ENCODE data around the gene SLC45A3. TPM values are rescaled to one million over a fixed set of nuclear protein-coding genes. Genes with fewer than 3 reads are reported as not detected.

SLC45A3 gene
- total RNA-seq, 2 experiments from 2014 or later, result 0.15 to 0.26 TPM

- peaks cover 4% of the 10 kb centered on the region for H3K36me3 Mint-ChIP-seq (ENCODE audit: low read depth)
- H3K27me3 Mint-ChIP-seq (ENCODE audit: low read depth), result no peaks in the 10 kb centered on the region
- H3K4me3 Mint-ChIP-seq, result no peak overlapping the region
- intact Hi-C loops (cut with micrococcal nuclease), result loop anchor here (1.0 to 2.0 kb wide), 6 partner anchors 31 to 119 kb away; partner anchors contain the start of genes RAB29 and SLC45A3
- CTCF ChIA-PET, result interaction anchor here (0.7 to 14.1 kb wide), 32 partner anchors 8 to 319 kb away, joined by 3 to 243 read pairs (median 4); partner anchors contain the start of genes ELK4, PM20D1 and SLC45A3
- peak overlapping the region; percentile 56 for H3K27ac Mint-ChIP-seq
- peak; percentile 85 for DNase-seq
- peaks cover 22% of the 10 kb centered on the region for H3K4me1 Mint-ChIP-seq (ENCODE audit: low read depth)
- H3K9me3 Mint-ChIP-seq, result no peaks in the 10 kb centered on the region
Measured at GRCh38 chr1:205711105-205712048, 31.1 kb upstream of the SLC45A3 start.

DNA sequence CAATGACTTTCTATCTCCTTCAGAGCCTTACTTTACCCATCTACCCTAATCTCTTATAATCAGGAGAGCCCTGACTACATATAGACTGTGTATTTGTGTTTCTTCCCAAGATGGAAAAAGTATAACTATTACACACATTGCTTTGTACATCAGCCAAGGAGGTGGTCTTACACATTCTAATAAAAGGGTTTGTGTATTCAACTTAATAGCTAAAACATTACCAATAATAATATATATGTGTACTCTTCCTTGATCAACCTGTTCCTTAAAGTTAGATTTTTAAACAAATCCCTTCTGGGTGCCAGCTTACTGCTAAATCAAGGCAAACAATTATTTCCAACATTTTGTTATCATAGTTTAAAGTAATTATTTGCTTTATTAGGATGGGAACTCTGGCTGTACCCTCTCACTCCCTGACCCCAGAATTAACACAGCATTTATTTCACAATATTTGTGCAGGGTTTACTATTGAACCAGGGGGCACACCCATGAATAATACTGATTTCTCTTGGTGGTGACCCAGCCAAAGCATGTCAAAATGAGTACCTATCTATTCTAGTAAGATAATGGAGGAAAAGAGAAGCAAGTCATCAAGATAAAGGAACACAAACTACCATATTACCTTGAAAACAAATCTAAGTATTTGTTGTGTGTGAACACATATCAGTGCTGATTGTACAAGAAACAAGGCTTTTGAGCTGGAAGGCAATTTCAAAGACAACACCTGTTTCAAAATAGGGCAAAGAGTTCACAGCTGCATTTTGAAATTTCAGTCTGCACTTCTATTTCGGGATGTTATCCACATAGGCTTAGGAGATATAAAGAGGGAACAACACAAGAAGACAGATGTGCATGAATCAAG lies 30.1 kb upstream of the SLC45A3 start:
- CTCF ChIA-PET, result interaction anchor here (0.7 to 14.1 kb wide), 19 partner anchors 15 to 267 kb away, joined by 3 to 243 read pairs (median 6); partner anchors contain the start of genes ELK4 and SLC45A3
- intact Hi-C loops (cut with micrococcal nuclease), result loop anchor here (1.0 to 2.0 kb wide), 6 partner anchors 30 to 118 kb away; partner anchors contain the start of genes RAB29 and SLC45A3
- Mint-ChIP-seq H3K4me1 (ENCODE audit: low read depth) (peaks cover 15% of the 10 kb centered on the region), H3K27ac (no peak overlapping the region), H3K9me3 (no peaks in the 10 kb centered on the region), H3K27me3 (ENCODE audit: low read depth) (no peaks in the 10 kb centered on the region), H3K4me3 (no peak overlapping the region), H3K36me3 (ENCODE audit: low read depth) (peaks cover 4% of the 10 kb centered on the region)
- DNase-seq, result no peak

DNA sequence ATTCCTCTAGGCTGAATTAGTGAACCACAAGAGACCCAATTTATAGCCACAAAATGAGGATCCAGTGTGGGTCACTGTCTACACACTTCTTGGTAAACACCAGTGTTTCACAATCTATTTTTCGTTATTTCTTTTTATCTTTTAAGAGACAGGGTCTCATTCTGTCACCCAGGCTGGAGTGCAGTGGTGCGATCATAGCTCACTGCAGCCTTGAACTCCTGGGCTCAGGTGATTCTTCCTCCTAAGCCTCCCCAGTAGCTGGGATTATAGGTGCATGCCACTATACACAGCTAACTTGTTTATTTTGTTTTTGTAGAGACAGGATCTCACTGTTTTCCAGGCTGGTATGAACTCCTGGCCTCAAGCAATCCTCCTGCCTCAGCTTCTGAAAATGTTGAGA lies 29.3 kb upstream of the SLC45A3 start:
- Mint-ChIP-seq H3K36me3 (ENCODE audit: low read depth) (peaks cover 6% of the 10 kb centered on the region), H3K27ac (no peak overlapping the region), H3K27me3 (ENCODE audit: low read depth) (no peaks in the 10 kb centered on the region), H3K4me3 (no peak overlapping the region), H3K4me1 (ENCODE audit: low read depth) (peaks cover 17% of the 10 kb centered on the region), H3K9me3 (no peaks in the 10 kb centered on the region)
- no peak for DNase-seq
- CTCF ChIA-PET, result interaction anchor here (0.7 to 14.1 kb wide), 16 partner anchors 15 to 279 kb away, joined by 3 to 243 read pairs (median 5); partner anchors contain the start of gene ELK4
- intact Hi-C loops (cut with micrococcal nuclease), result loop anchor here (2.0 kb wide), 4 partner anchors 29 to 73 kb away; partner anchors contain the start of genes RAB29 and SLC45A3

GRCh38 chr1:205709059-205709398 lies 28.7 kb upstream of the SLC45A3 start:
- Mint-ChIP-seq H3K36me3 (ENCODE audit: low read depth) (peaks cover 6% of the 10 kb centered on the region), H3K4me3 (no peak overlapping the region), H3K9me3 (no peaks in the 10 kb centered on the region), H3K27me3 (ENCODE audit: low read depth) (no peaks in the 10 kb centered on the region), H3K27ac (no peak overlapping the region), H3K4me1 (ENCODE audit: low read depth) (peaks cover 17% of the 10 kb centered on the region)
- intact Hi-C loops (cut with micrococcal nuclease), result no loop called here
- DNase-seq, result no peak
- CTCF ChIA-PET, result interaction anchor here (0.8 to 14.1 kb wide), 11 partner anchors 16 to 278 kb away, joined by 3 to 243 read pairs (median 4); partner anchors contain the start of gene ELK4

- no peak overlapping the region for H3K4me3 Mint-ChIP-seq
- peaks cover 6% of the 10 kb centered on the region for H3K36me3 Mint-ChIP-seq (ENCODE audit: low read depth)
- H3K27ac Mint-ChIP-seq, result no peak overlapping the region
- CTCF ChIA-PET, result interaction anchor here (14.1 kb wide), 1 partner anchor 49 kb away, joined by 243 read pairs; no protein-coding TSS in a partner anchor
- H3K9me3 Mint-ChIP-seq, result no peaks in the 10 kb centered on the region
- no peaks in the 10 kb centered on the region for H3K27me3 Mint-ChIP-seq (ENCODE audit: low read depth)
- intact Hi-C loops (cut with micrococcal nuclease), result no loop called here
- DNase-seq, result no peak
- peaks cover 17% of the 10 kb centered on the region for H3K4me1 Mint-ChIP-seq (ENCODE audit: low read depth)
Measured at GRCh38 chr1:205706601-205707502, 26.5 kb upstream of the SLC45A3 start.

- Mint-ChIP-seq H3K27me3 (ENCODE audit: low read depth) (no peaks in the 10 kb centered on the region), H3K36me3 (ENCODE audit: low read depth) (peaks cover 4% of the 10 kb centered on the region), H3K27ac (no peak overlapping the region), H3K4me3 (no peak overlapping the region), H3K4me1 (ENCODE audit: low read depth) (peaks cover 4% of the 10 kb centered on the region), H3K9me3 (no peaks in the 10 kb centered on the region)
- DNase-seq, result no peak
- intact Hi-C loops (cut with micrococcal nuclease), result no loop called here
- CTCF ChIA-PET, result interaction anchor here (14.1 kb wide), 1 partner anchor 47 kb away, joined by 243 read pairs; no protein-coding TSS in a partner anchor
Measured at GRCh38 chr1:205704903-205705302, 24.6 kb upstream of the SLC45A3 start.

DNA sequence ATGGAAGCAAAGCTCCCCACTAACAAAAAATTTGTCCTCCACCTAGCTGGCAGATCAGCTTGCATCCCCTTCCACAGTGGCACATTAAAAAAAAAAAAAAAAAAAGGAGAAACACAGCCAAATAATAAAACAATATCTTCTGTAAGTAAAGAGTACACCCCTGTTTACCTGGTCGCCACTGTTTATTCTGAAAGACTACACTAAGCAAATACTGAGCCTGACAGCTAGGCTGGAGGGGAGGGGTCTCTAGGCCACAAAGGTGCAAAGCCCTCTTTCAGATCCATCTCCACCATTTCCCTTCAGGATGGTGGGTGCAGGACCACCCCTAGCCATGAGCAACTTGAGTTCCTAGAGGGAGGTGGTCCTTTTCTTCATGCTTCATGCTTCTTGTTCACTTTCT lies 22.8 kb upstream of the SLC45A3 start:
- no peak overlapping the region for H3K4me3 Mint-ChIP-seq
- no peak overlapping the region for H3K27ac Mint-ChIP-seq
- peaks cover 4% of the 10 kb centered on the region for H3K4me1 Mint-ChIP-seq (ENCODE audit: low read depth)
- H3K36me3 Mint-ChIP-seq (ENCODE audit: low read depth), result peaks cover 2% of the 10 kb centered on the region
- CTCF ChIA-PET, result interaction anchor here (0.7 to 14.1 kb wide), 6 partner anchors 9 to 274 kb away, joined by 3 to 243 read pairs (median 4); no protein-coding TSS in a partner anchor
- H3K27me3 Mint-ChIP-seq (ENCODE audit: low read depth), result no peaks in the 10 kb centered on the region
- no peaks in the 10 kb centered on the region for H3K9me3 Mint-ChIP-seq
- DNase-seq, result no peak
- intact Hi-C loops (cut with micrococcal nuclease), result no loop called here

DNA sequence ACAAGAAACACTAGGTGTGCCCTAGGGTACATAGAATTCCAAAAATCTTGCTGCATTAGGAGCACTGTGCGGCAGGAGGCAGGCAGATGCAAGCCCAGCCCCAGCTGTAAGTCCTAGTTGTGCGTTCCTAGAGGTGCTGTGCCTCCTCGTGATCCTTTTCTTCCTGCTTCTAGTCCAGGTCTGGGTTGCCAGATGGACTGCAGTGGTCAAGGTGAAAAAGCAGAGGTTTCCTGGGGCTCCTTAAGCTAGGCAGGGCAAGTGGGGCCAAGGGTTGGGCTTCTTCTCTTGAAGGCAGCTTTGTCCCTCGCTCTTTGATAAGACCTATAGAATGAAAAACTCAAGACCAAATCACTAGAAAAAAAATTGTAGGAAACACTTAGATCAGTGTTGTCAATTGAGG lies 21.6 kb upstream of the SLC45A3 start:
- Mint-ChIP-seq H3K9me3 (no peaks in the 10 kb centered on the region), H3K4me1 (ENCODE audit: low read depth) (peaks cover 4% of the 10 kb centered on the region), H3K27ac (no peak overlapping the region), H3K4me3 (no peak overlapping the region), H3K27me3 (ENCODE audit: low read depth) (peaks cover 4% of the 10 kb centered on the region), H3K36me3 (ENCODE audit: low read depth) (peaks cover 2% of the 10 kb centered on the region)
- intact Hi-C loops (cut with micrococcal nuclease), result no loop called here
- no peak for DNase-seq
- CTCF ChIA-PET, result interaction anchor here (0.6 to 14.1 kb wide), 4 partner anchors 10 to 86 kb away, joined by 4 to 243 read pairs (median 7); no protein-coding TSS in a partner anchor

- Mint-ChIP-seq H3K4me3 (no peak overlapping the region), H3K27ac (no peak overlapping the region), H3K27me3 (ENCODE audit: low read depth) (peaks cover 6% of the 10 kb centered on the region), H3K4me1 (ENCODE audit: low read depth) (peaks cover 4% of the 10 kb centered on the region), H3K36me3 (ENCODE audit: low read depth) (peaks cover 2% of the 10 kb centered on the region), H3K9me3 (no peaks in the 10 kb centered on the region)
- intact Hi-C loops (cut with micrococcal nuclease), result no loop called here
- CTCF ChIA-PET, result interaction anchor here (0.6 to 2.4 kb wide), 2 partner anchors 43 to 87 kb away, joined by 5 to 9 read pairs; no protein-coding TSS in a partner anchor
- no peak for DNase-seq
Measured at GRCh38 chr1:205701420-205701819, 21.1 kb upstream of the SLC45A3 start.

GRCh38 chr1:205700865-205701401 lies 20.6 kb upstream of the SLC45A3 start:
- intact Hi-C loops (cut with micrococcal nuclease), result no loop called here
- Mint-ChIP-seq H3K9me3 (no peaks in the 10 kb centered on the region), H3K36me3 (ENCODE audit: low read depth) (peaks cover 2% of the 10 kb centered on the region), H3K27ac (no peak overlapping the region), H3K27me3 (ENCODE audit: low read depth) (peaks cover 6% of the 10 kb centered on the region), H3K4me3 (no peak overlapping the region), H3K4me1 (ENCODE audit: low read depth) (peaks cover 4% of the 10 kb centered on the region)
- CTCF ChIA-PET, result interaction anchor here (2.4 kb wide), 1 partner anchor 42 kb away, joined by 9 read pairs; no protein-coding TSS in a partner anchor
- DNase-seq, result no peak

- Mint-ChIP-seq H3K4me1 (ENCODE audit: low read depth) (no peaks in the 10 kb centered on the region), H3K9me3 (no peaks in the 10 kb centered on the region), H3K27ac (no peak overlapping the region), H3K4me3 (no peak overlapping the region), H3K36me3 (ENCODE audit: low read depth) (no peaks in the 10 kb centered on the region), H3K27me3 (ENCODE audit: low read depth) (peaks cover 6% of the 10 kb centered on the region)
- no peak for DNase-seq
- intact Hi-C loops (cut with micrococcal nuclease), result no loop called here
- CTCF ChIA-PET, result interaction anchor here (2.4 kb wide), 1 partner anchor 41 kb away, joined by 9 read pairs; no protein-coding TSS in a partner anchor
Measured at GRCh38 chr1:205699416-205699815, 19.1 kb upstream of the SLC45A3 start.
